ENCODE data around the gene PEAR1.
A peak's percentile ranks its signal among the peaks of the same experiment; 100 is the strongest.

The PEAR1 gene

GRCh38 chr1:156853761-156854160 is 39.8 kb upstream of the PEAR1 start:
- Histone ChIP-seq H3K4me1 (ENCODE audit: control extremely low read depth in 1 of 4, control insufficient read depth in 4 of 4, insufficient read depth in 4 of 4, low read length in 3 of 4) (peaks cover 0 to 8% (median 5%) of the 10 kb centered on the region in 4 experiments), H3K36me3 (ENCODE audit: control insufficient read depth in 4 of 4, insufficient read depth in 4 of 4, low read length in 3 of 4) (no peaks in the 10 kb centered on the region), H3K9me3 (ENCODE audit: control extremely low read depth in 1 of 5, control insufficient read depth in 4 of 5, insufficient read depth in 2 of 5, low read depth in 1 of 5, low read length in 4 of 5) (no peaks in the 10 kb centered on the region), H3K4me3 (ENCODE audit: control insufficient read depth in 1 of 7, extremely low read depth in 1 of 7, insufficient read depth in 4 of 7, low read depth in 2 of 7, low read length in 6 of 7) (no peak overlapping the region), H3K27me3 (replicated peaks in 2 of 5; ENCODE audit: control insufficient read depth in 4 of 5, insufficient read depth in 5 of 5, low read length in 4 of 5) (peaks cover 0 to 47% (median 32%) of the 10 kb centered on the region in 5 experiments), H3K27ac (ENCODE audit: insufficient read depth in 1 of 2, low read depth in 1 of 2, low read length in 2 of 2, poor library complexity in 1 of 2, severe bottlenecking in 2 of 2) (no peak overlapping the region)
- WGBS (ENCODE audit: insufficient coverage) = 97% methylated on average over 19 of the region's 19 CpGs
- ChIA-PET CTCF (interaction anchor here (1.1 to 12.2 kb wide), 8 partner anchors 11 to 75 kb away, joined by 3 to 282 read pairs (median 6); partner anchors contain the start of gene PEAR1), POLR2A (no interaction called here)
- DNase-seq = no peak

- WGBS (ENCODE audit: insufficient coverage) = 46% methylated on average over 3 of the region's 3 CpGs
- no peak for DNase-seq
- Histone ChIP-seq H3K4me3 (ENCODE audit: control insufficient read depth in 1 of 7, extremely low read depth in 1 of 7, insufficient read depth in 4 of 7, low read depth in 2 of 7, low read length in 6 of 7) (no peak overlapping the region), H3K9me3 (ENCODE audit: control extremely low read depth in 1 of 5, control insufficient read depth in 4 of 5, insufficient read depth in 2 of 5, low read depth in 1 of 5, low read length in 4 of 5) (no peaks in the 10 kb centered on the region), H3K27ac (ENCODE audit: insufficient read depth in 1 of 2, low read depth in 1 of 2, low read length in 2 of 2, poor library complexity in 1 of 2, severe bottlenecking in 2 of 2) (no peak overlapping the region), H3K4me1 (ENCODE audit: control extremely low read depth in 1 of 4, control insufficient read depth in 4 of 4, insufficient read depth in 4 of 4, low read length in 3 of 4) (peaks cover 0 to 12% (median 11%) of the 10 kb centered on the region in 4 experiments), H3K27me3 (replicated peaks in 2 of 5; ENCODE audit: control insufficient read depth in 4 of 5, insufficient read depth in 5 of 5, low read length in 4 of 5) (peaks cover 0 to 47% (median 36%) of the 10 kb centered on the region in 5 experiments), H3K36me3 (ENCODE audit: control insufficient read depth in 4 of 4, insufficient read depth in 4 of 4, low read length in 3 of 4) (no peaks in the 10 kb centered on the region)
- POLR2A ChIA-PET = interaction anchor here (1.7 kb wide), 1 partner anchor 16 kb away, joined by 3 read pairs; no protein-coding TSS in a partner anchor
- CTCF ChIA-PET = interaction anchor here (1.7 to 12.2 kb wide), 5 partner anchors 16 to 56 kb away, joined by 3 to 282 read pairs (median 11); partner anchors contain the start of gene PEAR1
Measured at GRCh38 chr1:156854634-156855033, 38.9 kb upstream of the PEAR1 start.

GRCh38 chr1:156856282-156856785 is 37.2 kb upstream of the PEAR1 start:
- Histone ChIP-seq H3K4me1 (ENCODE audit: control extremely low read depth in 1 of 4, control insufficient read depth in 4 of 4, insufficient read depth in 4 of 4, low read length in 3 of 4) (peaks cover 2 to 28% (median 27%) of the 10 kb centered on the region in 4 experiments), H3K27ac (ENCODE audit: insufficient read depth in 1 of 2, low read depth in 1 of 2, low read length in 2 of 2, poor library complexity in 1 of 2, severe bottlenecking in 2 of 2) (no peak overlapping the region), H3K9me3 (ENCODE audit: control extremely low read depth in 1 of 5, control insufficient read depth in 4 of 5, insufficient read depth in 2 of 5, low read depth in 1 of 5, low read length in 4 of 5) (no peaks in the 10 kb centered on the region), H3K4me3 (ENCODE audit: control insufficient read depth in 1 of 7, extremely low read depth in 1 of 7, insufficient read depth in 4 of 7, low read depth in 2 of 7, low read length in 6 of 7) (no peak overlapping the region), H3K27me3 (replicated peaks in 2 of 5; ENCODE audit: control insufficient read depth in 4 of 5, insufficient read depth in 5 of 5, low read length in 4 of 5) (peaks cover 0 to 56% (median 45%) of the 10 kb centered on the region in 5 experiments), H3K36me3 (ENCODE audit: control insufficient read depth in 4 of 4, insufficient read depth in 4 of 4, low read length in 3 of 4) (no peaks in the 10 kb centered on the region)
- no peak for DNase-seq
- ChIA-PET CTCF (interaction anchor here (0.8 to 12.2 kb wide), 11 partner anchors 10 to 130 kb away, joined by 3 to 282 read pairs (median 6); no protein-coding TSS in a partner anchor), POLR2A (interaction anchor here (1.7 kb wide), 1 partner anchor 18 kb away, joined by 3 read pairs; no protein-coding TSS in a partner anchor)
- 73% methylated on average over 3 of the region's 3 CpGs for WGBS (ENCODE audit: insufficient coverage)

GRCh38 chr1:156857532-156857931 is 36.0 kb upstream of the PEAR1 start:
- H3K27ac ChIP-seq (ENCODE audit: insufficient read depth in 1 of 2, low read depth in 1 of 2, low read length in 2 of 2, poor library complexity in 1 of 2, severe bottlenecking in 2 of 2) = no peak overlapping the region
- no peak for DNase-seq
- H3K36me3 ChIP-seq (ENCODE audit: control insufficient read depth in 4 of 4, insufficient read depth in 4 of 4, low read length in 3 of 4) = no peaks in the 10 kb centered on the region
- H3K27me3 ChIP-seq (replicated peaks in 2 of 5; ENCODE audit: control insufficient read depth in 4 of 5, insufficient read depth in 5 of 5, low read length in 4 of 5) = peaks cover 0 to 65% (median 54%) of the 10 kb centered on the region in 5 experiments
- CTCF ChIA-PET = interaction anchor here (0.9 to 12.2 kb wide), 12 partner anchors 11 to 131 kb away, joined by 3 to 282 read pairs (median 6); partner anchors contain the start of genes ISG20L2 and METTL25B
- peaks cover 2 to 31% (median 29%) of the 10 kb centered on the region in 4 experiments for H3K4me1 ChIP-seq (ENCODE audit: control extremely low read depth in 1 of 4, control insufficient read depth in 4 of 4, insufficient read depth in 4 of 4, low read length in 3 of 4)
- no CpG with 5 or more reads among the region's 3 CpGs for WGBS (ENCODE audit: insufficient coverage)
- H3K9me3 ChIP-seq (ENCODE audit: control extremely low read depth in 1 of 5, control insufficient read depth in 4 of 5, insufficient read depth in 2 of 5, low read depth in 1 of 5, low read length in 4 of 5) = no peaks in the 10 kb centered on the region
- POLR2A ChIA-PET = no interaction called here
- H3K4me3 ChIP-seq (ENCODE audit: control insufficient read depth in 1 of 7, extremely low read depth in 1 of 7, insufficient read depth in 4 of 7, low read depth in 2 of 7, low read length in 6 of 7) = no peak overlapping the region

GRCh38 chr1:156858555-156858956 is 35.0 kb upstream of the PEAR1 start:
- WGBS (ENCODE audit: insufficient coverage) = 52% methylated on average over 5 of the region's 5 CpGs
- Histone ChIP-seq H3K27me3 (replicated peaks in 2 of 5; ENCODE audit: control insufficient read depth in 4 of 5, insufficient read depth in 5 of 5, low read length in 4 of 5) (peaks cover 0 to 73% (median 54%) of the 10 kb centered on the region in 5 experiments), H3K9me3 (ENCODE audit: control extremely low read depth in 1 of 5, control insufficient read depth in 4 of 5, insufficient read depth in 2 of 5, low read depth in 1 of 5, low read length in 4 of 5) (no peaks in the 10 kb centered on the region), H3K36me3 (ENCODE audit: control insufficient read depth in 4 of 4, insufficient read depth in 4 of 4, low read length in 3 of 4) (no peaks in the 10 kb centered on the region), H3K4me3 (ENCODE audit: control insufficient read depth in 1 of 7, extremely low read depth in 1 of 7, insufficient read depth in 4 of 7, low read depth in 2 of 7, low read length in 6 of 7) (peak overlapping the region in 1 of 7 experiments; percentile 24), H3K4me1 (ENCODE audit: control extremely low read depth in 1 of 4, control insufficient read depth in 4 of 4, insufficient read depth in 4 of 4, low read length in 3 of 4) (peaks cover 2 to 37% (median 34%) of the 10 kb centered on the region in 4 experiments), H3K27ac (ENCODE audit: insufficient read depth in 1 of 2, low read depth in 1 of 2, low read length in 2 of 2, poor library complexity in 1 of 2, severe bottlenecking in 2 of 2) (no peak overlapping the region)
- POLR2A ChIA-PET = no interaction called here
- DNase-seq = no peak
- CTCF ChIA-PET = interaction anchor here (0.7 to 12.2 kb wide), 12 partner anchors 12 to 168 kb away, joined by 3 to 282 read pairs (median 9); partner anchors contain the start of genes ISG20L2, METTL25B and PEAR1

- 11% methylated on average over 24 of the region's 39 CpGs for WGBS (ENCODE audit: insufficient coverage)
- Histone ChIP-seq H3K9me3 (ENCODE audit: control extremely low read depth in 1 of 5, control insufficient read depth in 4 of 5, insufficient read depth in 2 of 5, low read depth in 1 of 5, low read length in 4 of 5) (no peaks in the 10 kb centered on the region), H3K4me3 (ENCODE audit: control insufficient read depth in 1 of 7, extremely low read depth in 1 of 7, insufficient read depth in 4 of 7, low read depth in 2 of 7, low read length in 6 of 7) (peak within 1 kb of the TSS; percentile 8 to 69 (median 54)), H3K4me1 (ENCODE audit: control extremely low read depth in 1 of 4, control insufficient read depth in 4 of 4, insufficient read depth in 4 of 4, low read length in 3 of 4) (peaks cover 2 to 40% (median 37%) of the 10 kb centered on the region in 4 experiments), H3K27ac (ENCODE audit: insufficient read depth in 1 of 2, low read depth in 1 of 2, low read length in 2 of 2, poor library complexity in 1 of 2, severe bottlenecking in 2 of 2) (no peak within 1 kb of the TSS), H3K27me3 (replicated peaks in 2 of 5; ENCODE audit: control insufficient read depth in 4 of 5, insufficient read depth in 5 of 5, low read length in 4 of 5) (peaks cover 0 to 78% (median 52%) of the 10 kb centered on the region in 5 experiments), H3K36me3 (ENCODE audit: control insufficient read depth in 4 of 4, insufficient read depth in 4 of 4, low read length in 3 of 4) (no peaks in the 10 kb centered on the region)
- ChIA-PET CTCF (interaction anchor here (0.7 to 12.2 kb wide), 21 partner anchors 9 to 213 kb away, joined by 3 to 282 read pairs (median 8); partner anchors contain the start of genes ISG20L2, METTL25B, MRPL24 and PEAR1), POLR2A (interaction anchor here (0.6 to 1.3 kb wide), 2 partner anchors 133 to 228 kb away, joined by 3 to 4 read pairs; no protein-coding TSS in a partner anchor)
- peak in 2 of 3 donors; percentile 53 to 54 for DNase-seq
Measured at GRCh38 chr1:156858959-156859522, 34.5 kb upstream of the PEAR1 start, which contains the start of gene INSRR. Gene INSRR, minus strand, starts transcription at chr1:156859117. Its CDS starts 496 bp downstream, at chr1:156858621.
